Panc1 (cell line): ENCODE data around the gene BMF. TPM values are rescaled to one million over a fixed set of nuclear protein-coding genes. Genes with fewer than 3 reads are reported as not detected.

Experiments
- ATAC-seq: fragments of 200-7000 bp; cut with Tn5 transposase; 2 replicates; pipeline ENCODE4 v1.9.1; 2020; ENCODE audit warnings: mild to moderate bottlenecking, moderate library complexity
- BruUV-seq: library from RNA; stranded (reverse); fragments of 400-500 nt; replicated peaks from 2 replicates; lab custom pipeline; 2021; lab: Mats Ljungman, UMichigan
- CTCF ChIA-PET: fragments of 300-600 bp; sonication (Branson Sonifier 250); formaldehyde crosslinking; loops from one replicate; lab custom pipeline; 2022; ENCODE audit warnings: antibody characterized with exemption; lab: Charles Lee
- POLR2A ChIA-PET: fragments of 300-600 bp; sonication (Branson Sonifier 250); formaldehyde crosslinking; loops from one replicate; lab custom pipeline; 2022; ENCODE audit warnings: antibody characterized with exemption; lab: Charles Lee
- DNase-seq: peaks from one replicate; pipeline ENCODE4 v3.0.0-alpha.2; 2010; ENCODE audit warnings: low read depth, low spot score
- H3K27ac ChIP-seq: 2 replicates; pipeline ENCODE4 v1.5.1; 2011; ENCODE audit warnings: mild to moderate bottlenecking, low read length, inconsistent platforms
- H3K27me3 ChIP-seq: fragments of 200-500 bp; sonication (Bioruptor generic); 2 replicates; pipeline ENCODE4 v1.6.0; 2014; ENCODE audit warnings: low read length, inconsistent platforms; ENCODE audit not compliant: control insufficient read depth, insufficient read depth
- H3K36me3 ChIP-seq: fragments of 200-500 bp; sonication (Bioruptor generic); 2 replicates; pipeline ENCODE4 v1.5.1; 2014; ENCODE audit warnings: inconsistent platforms, mild to moderate bottlenecking, low read length, moderate library complexity; ENCODE audit not compliant: control insufficient read depth, insufficient read depth
- H3K4me1 ChIP-seq: 2 replicates; pipeline ENCODE4 v1.5.1; 2011; ENCODE audit warnings: inconsistent platforms, mild to moderate bottlenecking, low read length, moderate library complexity; ENCODE audit not compliant: control insufficient read depth, insufficient read depth
- H3K4me3 ChIP-seq, 2 experiments: 2 replicates each; pipeline ENCODE4 v1.5.1; 2011 to 2012; ENCODE audit warnings: low read depth in 2 of 2, low read length in 2 of 2, mild to moderate bottlenecking in 2 of 2, inconsistent platforms in 1 of 2, moderate library complexity in 1 of 2
- H3K9me3 ChIP-seq: fragments of 200-500 bp; sonication (Bioruptor generic); 2 replicates; pipeline ENCODE4 v1.5.1; 2014; ENCODE audit warnings: low read depth, mild to moderate bottlenecking, inconsistent platforms, low read length, moderate library complexity; ENCODE audit not compliant: control insufficient read depth, insufficient read depth
- CTCF ChIP-seq: fragments of 450-650 bp; IDR thresholded peaks from 2 replicates; pipeline ENCODE4 v1.5.1; 2017; ENCODE audit warnings: mild to moderate bottlenecking
- POLR2AphosphoS5 ChIP-seq: IDR thresholded peaks from 2 replicates; pipeline ENCODE4 v1.6.1; 2012; ENCODE audit warnings: mild to moderate bottlenecking, low read depth, low read length, moderate library complexity
- REST ChIP-seq, 2 experiments: IDR thresholded peaks; 2 replicates each; pipeline ENCODE4 v1.6.1; 2011 to 2012; ENCODE audit warnings: low read depth in 2 of 2, control low read depth in 1 of 2, low read length in 1 of 2, mild to moderate bottlenecking in 1 of 2, moderate library complexity in 1 of 2; ENCODE audit not compliant: insufficient read depth in 1 of 2
- SIN3A ChIP-seq: IDR thresholded peaks from 2 replicates; pipeline ENCODE4 v1.6.1; 2012; ENCODE audit warnings: low read depth, mild to moderate bottlenecking, low read length, moderate library complexity, borderline replicate concordance; ENCODE audit not compliant: insufficient read depth
- TCF7L2 ChIP-seq: IDR thresholded peaks from 2 replicates; pipeline ENCODE4 v1.6.1; 2011; ENCODE audit warnings: mild to moderate bottlenecking, low read depth, low read length, inconsistent platforms
- in situ Hi-C: cut with HindIII; loops from 2 replicates; pipeline ENCODE4 v1.10.0; 2016; ENCODE audit warnings: low sequenced_read_pairs, low pct_unique_long_range_greater_than_20kb
- intact Hi-C: fragments of 100-400 bp; cut with micrococcal nuclease; formaldehyde crosslinking; loops from one replicate; pipeline ENCODE4 v1.10.0; 2022; ENCODE audit not compliant: unreplicated experiment
- total RNA-seq: library from RNA; stranded (reverse); gene quantifications from one replicate; pipeline ENCODE4 v1.2.1, GENCODE V29; 2021; ENCODE audit not compliant: unreplicated experiment

BMF gene
- total RNA-seq, 1 experiment from 2014 or later = 7.8 TPM

GRCh38 chr15:40084650-40085049 is 24.0 kb downstream of the BMF start:
- intact Hi-C loops = no loop called here
- no TSS peak for BruUV-seq
- POLR2A ChIA-PET = no interaction called here

GRCh38 chr15:40082195-40082883 is 26.3 kb downstream of the BMF start:
- BruUV-seq = no TSS peak
- POLR2A ChIA-PET = interaction anchor here (0.9 to 1.2 kb wide), 2 partner anchors 29 to 33 kb away, joined by 3 to 4 read pairs; no protein-coding TSS in a partner anchor
- ATAC-seq = peak; percentile 47
- no peak for TF ChIP-seq TCF7L2
- no peak for TF ChIP-seq SIN3A
- no peak for TF ChIP-seq CTCF
- TF ChIP-seq POLR2AphosphoS5 = no peak

More at GRCh38 chr15:40084650-40085049, 24.0 kb downstream of the BMF start:
- TF ChIP-seq CTCF = no peak
- no peak for TF ChIP-seq POLR2AphosphoS5
- TF ChIP-seq SIN3A = no peak
- no peak for TF ChIP-seq REST (IDR thresholded peaks at IDR 0.05; ENCODE audit: insufficient read depth in 1 of 2, low read depth in 2 of 2, low read length in 1 of 2)
- no peak for TF ChIP-seq TCF7L2
- Histone ChIP-seq H3K36me3 (no peaks in the 10 kb centered on the region), H3K4me3 (no peak overlapping the region), H3K4me1 (peaks cover 37% of the 10 kb centered on the region), H3K9me3 (no peaks in the 10 kb centered on the region), H3K27me3 (no peaks in the 10 kb centered on the region), H3K27ac (no peak overlapping the region)
- in situ Hi-C loops = no loop called here
- ATAC-seq (no peak), DNase-seq (no peak)
- CTCF ChIA-PET = interaction anchor here (0.6 kb wide), 1 partner anchor 431 kb away, joined by 3 read pairs; no protein-coding TSS in a partner anchor

More at GRCh38 chr15:40082195-40082883, 26.3 kb downstream of the BMF start:
- Histone ChIP-seq H3K27ac (peak overlapping the region; percentile 84), H3K9me3 (no peaks in the 10 kb centered on the region), H3K4me1 (peaks cover 27% of the 10 kb centered on the region), H3K27me3 (no peaks in the 10 kb centered on the region), H3K4me3 (peak overlapping the region in 1 of 2 experiments; percentile 51; a peak in 2 of 4 replicates), H3K36me3 (no peaks in the 10 kb centered on the region)
- in situ Hi-C loops = no loop called here
- DNase-seq = no peak
- CTCF ChIA-PET = interaction anchor here (0.5 kb wide), 1 partner anchor 295 kb away, joined by 4 read pairs; no protein-coding TSS in a partner anchor
- intact Hi-C loops = no loop called here
